Fibroblast of peridontal ligament (primary cell): ENCODE measurements around the gene CDA.
"Not testable (repeated sequence)": the region's sequence is repeated elsewhere in the genome, so short reads cannot be mapped to it uniquely, and the experiment has no call there.

Experiments used
- DNase-seq: peaks from one replicate; pipeline ENCODE4 v3.0.0-alpha.2; 2010; ENCODE audit errors: extremely low read depth

CDA gene

GRCh38 chr1:20586953-20587660 lies 1.8 kb upstream of the CDA start:
- no peak for DNase-seq

- peak; percentile 35 for DNase-seq
These were observed 1.2 kb upstream of the CDA start for GRCh38 chr1:20587661-20588053.

- no peak for DNase-seq
These were observed 708 bp downstream of the CDA start for GRCh38 chr1:20589331-20590278.

- DNase-seq: peak; percentile 39
These were observed 1.4 kb downstream of the CDA start for GRCh38 chr1:20590306-20590777.

- DNase-seq: no peak
These were observed 4.9 kb downstream of the CDA start for GRCh38 chr1:20593756-20594155.

GRCh38 chr1:20594746-20595145 lies 5.8 kb downstream of the CDA start:
- no peak for DNase-seq

GRCh38 chr1:20596106-20596505 lies 7.2 kb downstream of the CDA start:
- no peak for DNase-seq

- no peak for DNase-seq
These were observed 8.8 kb downstream of the CDA start for GRCh38 chr1:20597650-20598049.

- DNase-seq: no peak
These were observed 11.3 kb downstream of the CDA start for GRCh38 chr1:20600156-20600555.

- peak; percentile 19 for DNase-seq
These were observed 12.4 kb downstream of the CDA start for GRCh38 chr1:20601129-20601825.

GRCh38 chr1:20602851-20603450 lies 14.1 kb downstream of the CDA start:
- no peak for DNase-seq

- peak; percentile 64 for DNase-seq
These were observed 14.9 kb downstream of the CDA start for GRCh38 chr1:20603504-20604464.

- no peak for DNase-seq
These were observed 15.8 kb downstream of the CDA start for GRCh38 chr1:20604678-20605077.

- not testable (repeated sequence) for DNase-seq
These were observed 18.1 kb downstream of the CDA start for GRCh38 chr1:20606801-20607570.

GRCh38 chr1:20609541-20609940 lies 20.6 kb downstream of the CDA start:
- DNase-seq: no peak

- DNase-seq: no peak
These were observed 22.1 kb downstream of the CDA start for GRCh38 chr1:20610970-20611369.

- no peak for DNase-seq
These were observed 22.8 kb downstream of the CDA start for GRCh38 chr1:20611652-20612051.

- no peak for DNase-seq
These were observed 23.4 kb downstream of the CDA start for GRCh38 chr1:20612221-20612746.

- DNase-seq: no peak
These were observed 25.3 kb downstream of the CDA start for GRCh38 chr1:20614131-20614579.
